HCT116 (cell line): ENCODE data around the gene MELTF. TPM values are rescaled to one million over a fixed set of nuclear protein-coding genes. Genes with fewer than 3 reads are reported as not detected.

Source experiments
- ATF3 ChIP-seq: IDR thresholded peaks from 2 replicates; pipeline ENCODE4 v1.6.1; 2012
- CBX3 ChIP-seq: IDR thresholded peaks from 2 replicates; pipeline ENCODE4 v1.6.1; 2012; ENCODE audit warnings: low read depth
- CEBPB ChIP-seq: IDR thresholded peaks from 2 replicates; pipeline ENCODE4 v1.6.1; 2012; ENCODE audit warnings: low read depth
- EZH2 ChIP-seq: fragments of 200-600 bp; sonication (generic); IDR thresholded peaks from 2 replicates; pipeline ENCODE4 v1.6.1; 2017; ENCODE audit warnings: antibody characterized with exemption, mixed run types
- FOSL1 ChIP-seq: IDR thresholded peaks from 2 replicates; pipeline ENCODE4 v1.6.1; 2012; ENCODE audit warnings: low read depth
- JUND ChIP-seq: IDR thresholded peaks from 2 replicates; pipeline ENCODE4 v1.6.1; 2012
- MAX ChIP-seq: IDR thresholded peaks from 2 replicates; pipeline ENCODE4 v1.6.1; 2012
- RAD21 ChIP-seq: IDR thresholded peaks from 2 replicates; pipeline ENCODE4 v1.6.1; 2012; ENCODE audit warnings: low read depth, mild to moderate bottlenecking
- SIN3A ChIP-seq: IDR thresholded peaks from 2 replicates; pipeline ENCODE4 v1.6.1; 2012; ENCODE audit warnings: low read depth
- TCF7L2 ChIP-seq: IDR thresholded peaks from 2 replicates; pipeline ENCODE4 v1.7.0; 2011; ENCODE audit warnings: borderline replicate concordance, inconsistent platforms; ENCODE audit not compliant: insufficient read depth, insufficient read length; ENCODE audit errors: extremely low read depth
- ZNF274 ChIP-seq: fragments of 200-500 bp; sonication (Bioruptor generic); IDR thresholded peaks from 2 replicates; pipeline ENCODE4 v1.6.1; 2014; ENCODE audit warnings: mild to moderate bottlenecking, low read depth, low read length, inconsistent platforms
- total RNA-seq: library from RNA; stranded (reverse); gene quantifications from one replicate; pipeline ENCODE4 v1.2.1, GENCODE V29; 2021; ENCODE audit not compliant: unreplicated experiment
- TF ChIP-seq, protein P1 (sequence below): IDR thresholded peaks from 2 replicates; pipeline ENCODE4 v1.6.1; 2011; ENCODE audit warnings: mild to moderate bottlenecking, low read length, moderate library complexity; ENCODE audit not compliant: insufficient replicate concordance; ENCODE audit errors: extremely low read depth

Gene MELTF
- total RNA-seq, 1 experiment from 2014 or later, result 47.6 TPM

DNA sequence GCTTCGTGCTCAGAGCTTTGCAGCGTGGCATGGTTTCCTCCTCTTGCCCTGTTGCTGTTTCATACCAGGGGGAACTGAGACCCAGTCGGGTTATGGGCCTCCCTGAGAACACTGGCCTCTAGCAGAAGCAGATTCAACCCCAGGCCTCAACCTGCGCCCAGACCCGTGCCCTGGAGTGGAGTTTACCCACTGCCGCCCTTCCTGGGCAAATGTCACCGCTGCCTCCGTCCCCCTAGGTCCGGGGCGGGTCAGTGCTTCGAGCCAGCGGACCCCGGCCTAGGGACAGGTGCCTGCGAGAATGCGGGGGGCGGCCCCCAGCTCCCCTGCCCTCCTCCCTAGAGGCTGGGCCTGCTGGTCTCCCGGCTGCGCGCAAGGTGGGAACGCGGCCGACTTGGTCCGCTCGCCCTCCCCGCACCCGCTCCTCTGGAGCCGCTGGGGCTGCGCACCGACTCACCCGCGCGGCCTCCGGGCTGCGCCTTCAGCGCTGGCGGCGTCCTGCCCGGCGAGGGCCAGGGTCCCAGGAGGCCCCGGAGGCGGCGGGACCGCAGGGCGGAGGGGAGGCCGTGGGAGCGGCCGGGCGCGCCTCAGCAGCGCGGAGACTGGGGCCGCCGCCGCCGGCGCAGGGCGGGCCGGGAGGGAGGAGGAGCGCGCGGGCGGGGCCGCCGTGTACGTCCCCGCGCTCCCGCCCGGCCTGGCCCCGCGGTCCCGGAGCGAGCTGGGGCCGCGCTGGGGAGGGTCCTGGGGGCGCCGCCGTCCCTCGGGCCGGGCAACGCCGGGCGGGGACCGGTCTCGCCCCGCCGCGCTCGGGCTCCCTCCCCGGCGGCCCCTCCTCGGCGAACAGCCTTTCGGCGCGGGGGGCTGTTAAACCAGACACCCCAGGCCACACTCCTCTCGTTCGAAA is 61.1 kb downstream of the MELTF start, which contains the start of gene PIGZ (continued):
- TF ChIP-seq EZH2, result no peak
- TF ChIP-seq MAX, result 0 out of 2 replicates have a peak, but pooled peaks have one; percentile 37
- TF ChIP-seq CBX3, result no peak
- no peak for TF ChIP-seq ZNF274
- no peak for TF ChIP-seq RAD21
- no peak for TF ChIP-seq FOSL1
- no peak for TF ChIP-seq ATF3
- TF ChIP-seq, protein P1, sequence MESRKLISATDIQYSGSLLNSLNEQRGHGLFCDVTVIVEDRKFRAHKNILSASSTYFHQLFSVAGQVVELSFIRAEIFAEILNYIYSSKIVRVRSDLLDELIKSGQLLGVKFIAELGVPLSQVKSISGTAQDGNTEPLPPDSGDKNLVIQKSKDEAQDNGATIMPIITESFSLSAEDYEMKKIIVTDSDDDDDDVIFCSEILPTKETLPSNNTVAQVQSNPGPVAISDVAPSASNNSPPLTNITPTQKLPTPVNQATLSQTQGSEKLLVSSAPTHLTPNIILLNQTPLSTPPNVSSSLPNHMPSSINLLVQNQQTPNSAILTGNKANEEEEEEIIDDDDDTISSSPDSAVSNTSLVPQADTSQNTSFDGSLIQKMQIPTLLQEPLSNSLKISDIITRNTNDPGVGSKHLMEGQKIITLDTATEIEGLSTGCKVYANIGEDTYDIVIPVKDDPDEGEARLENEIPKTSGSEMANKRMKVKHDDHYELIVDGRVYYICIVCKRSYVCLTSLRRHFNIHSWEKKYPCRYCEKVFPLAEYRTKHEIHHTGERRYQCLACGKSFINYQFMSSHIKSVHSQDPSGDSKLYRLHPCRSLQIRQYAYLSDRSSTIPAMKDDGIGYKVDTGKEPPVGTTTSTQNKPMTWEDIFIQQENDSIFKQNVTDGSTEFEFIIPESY, result no peak
- TF ChIP-seq SIN3A, result no peak
- TF ChIP-seq CEBPB, result no peak
- TF ChIP-seq TCF7L2, result no peak
- no peak for TF ChIP-seq JUND
